SU-DHL-6 (cell line): ENCODE data around the gene MST1.

Source experiments
- H2AFZ ChIP-seq: fragments of 200-600 bp; sonication (generic); 2 replicates; pipeline ENCODE4 v1.6.1; 2014; ENCODE audit warnings: low read depth, mild to moderate bottlenecking, moderate library complexity, mixed read lengths, antibody characterized with exemption, low read length; ENCODE audit not compliant: severe bottlenecking
- H3F3A ChIP-seq: fragments of 200-600 bp; shearing (Covaris generic); 2 replicates; pipeline ENCODE4 v1.6.0; 2016; ENCODE audit warnings: antibody characterized with exemption, mild to moderate bottlenecking; ENCODE audit not compliant: insufficient read depth
- H3K27ac ChIP-seq: fragments of 200-600 bp; sonication (generic); 2 replicates; pipeline ENCODE4 v1.5.1; 2016; ENCODE audit warnings: low read depth, mild to moderate bottlenecking, low read length, moderate library complexity, mixed read lengths
- H3K27me3 ChIP-seq: fragments of 200-600 bp; sonication (generic), shearing (Covaris generic); 2 replicates; pipeline ENCODE4 v1.6.0; 2014; ENCODE audit warnings: mild to moderate bottlenecking, low read length
- H3K36me3 ChIP-seq: fragments of 200-600 bp; sonication (generic); 2 replicates; pipeline ENCODE4 v1.6.1; 2014; ENCODE audit warnings: mild to moderate bottlenecking, low read length, mixed read lengths
- H3K4me2 ChIP-seq: fragments of 300-600, 200-600 bp; shearing (Covaris generic), sonication (generic); 2 replicates; pipeline ENCODE4 v1.6.0; 2014; ENCODE audit warnings: low read length, low read depth, mild to moderate bottlenecking; ENCODE audit not compliant: poor library complexity, severe bottlenecking
- H3K4me3 ChIP-seq: fragments of 200-600 bp; sonication (generic); 2 replicates; pipeline ENCODE4 v1.5.1; 2014; ENCODE audit warnings: antibody characterized with exemption, low read length, mild to moderate bottlenecking, mixed read lengths; ENCODE audit not compliant: insufficient read depth, poor library complexity, severe bottlenecking
- H3K79me2 ChIP-seq: fragments of 200-600 bp; sonication (generic); 2 replicates; pipeline ENCODE4 v1.6.1; 2014; ENCODE audit warnings: mild to moderate bottlenecking, low read length, moderate library complexity; ENCODE audit not compliant: insufficient read depth
- H3K9ac ChIP-seq: fragments of 200-600 bp; sonication (generic); 2 replicates; pipeline ENCODE4 v1.7.0; 2014; ENCODE audit warnings: mild to moderate bottlenecking, low read length
- H3K9me2 ChIP-seq: fragments of 200-600 bp; sonication (generic); replicated peaks from 2 replicates; pipeline ENCODE4 v1.6.1; 2014; ENCODE audit warnings: low read length; ENCODE audit not compliant: insufficient read depth
- H3K9me3 ChIP-seq: fragments of 200-600 bp; sonication (generic); 2 replicates; pipeline ENCODE4 v1.6.1; 2014; ENCODE audit warnings: low read length, mixed read lengths; ENCODE audit not compliant: insufficient read depth
- H4K20me1 ChIP-seq: fragments of 200-600 bp; sonication (generic); 2 replicates; pipeline ENCODE4 v1.6.1; 2014; ENCODE audit warnings: low read depth, mild to moderate bottlenecking, antibody characterized with exemption, low read length, moderate library complexity, mixed read lengths
- CTCF ChIP-seq: fragments of 200-600 bp; sonication (generic); IDR thresholded peaks from one replicate; pipeline ENCODE4 v1.5.1; 2017; ENCODE audit warnings: antibody characterized with exemption, mild to moderate bottlenecking, low read length, moderate library complexity; ENCODE audit not compliant: insufficient read depth, poor library complexity, severe bottlenecking
- EZH2phosphoT487 ChIP-seq: fragments of 200-600 bp; sonication (generic), shearing (Covaris generic); conservative IDR thresholded peaks from 2 replicates; pipeline ENCODE4 v1.6.1; 2018; ENCODE audit warnings: mild to moderate bottlenecking, antibody characterized with exemption, low read length, moderate library complexity, mixed read lengths

The MST1 gene

GRCh38 chr3:49652218-49652902 lies 36.9 kb downstream of the MST1 start:
- no peak overlapping the region for H3K9ac ChIP-seq
- H3K27me3 ChIP-seq: no peaks in the 10 kb centered on the region
- no peak for TF ChIP-seq EZH2phosphoT487
- TF ChIP-seq CTCF: no peak
- H3K4me2 ChIP-seq: no peak overlapping the region
- no peak overlapping the region for H3K4me3 ChIP-seq
- H2AFZ ChIP-seq: no peak overlapping the region
- no peaks in the 10 kb centered on the region for H3F3A ChIP-seq
- no peaks in the 10 kb centered on the region for H4K20me1 ChIP-seq
- no peaks in the 10 kb centered on the region for H3K9me3 ChIP-seq
- H3K36me3 ChIP-seq: no peaks in the 10 kb centered on the region
- no peaks in the 10 kb centered on the region for H3K9me2 ChIP-seq
- no peaks in the 10 kb centered on the region for H3K79me2 ChIP-seq
- no peak overlapping the region for H3K27ac ChIP-seq

- Histone ChIP-seq H3K4me2 (no peak overlapping the region), H4K20me1 (no peaks in the 10 kb centered on the region), H3F3A (no peaks in the 10 kb centered on the region), H2AFZ (no peak overlapping the region), H3K36me3 (no peaks in the 10 kb centered on the region), H3K79me2 (no peaks in the 10 kb centered on the region), H3K9ac (no peak overlapping the region), H3K27ac (no peak overlapping the region), H3K4me3 (no peak overlapping the region), H3K9me3 (no peaks in the 10 kb centered on the region), H3K9me2 (no peaks in the 10 kb centered on the region), H3K27me3 (no peaks in the 10 kb centered on the region)
- TF ChIP-seq CTCF: no peak
- TF ChIP-seq EZH2phosphoT487: no peak
These were observed 38.6 kb downstream of the MST1 start for GRCh38 chr3:49650637-49651036.

- Histone ChIP-seq H3K27me3 (no peaks in the 10 kb centered on the region), H4K20me1 (no peaks in the 10 kb centered on the region), H2AFZ (no peak overlapping the region), H3K9ac (no peak overlapping the region), H3K79me2 (no peaks in the 10 kb centered on the region), H3K4me3 (no peak overlapping the region), H3K36me3 (no peaks in the 10 kb centered on the region), H3K9me2 (no peaks in the 10 kb centered on the region), H3F3A (no peaks in the 10 kb centered on the region), H3K9me3 (no peaks in the 10 kb centered on the region), H3K27ac (no peak overlapping the region), H3K4me2 (no peak overlapping the region)
- TF ChIP-seq CTCF (no peak), EZH2phosphoT487 (no peak)
These were observed 39.1 kb downstream of the MST1 start for GRCh38 chr3:49650177-49650576.
